HepG2 (cell line): ENCODE measurements around the gene GART. TPM values are rescaled to one million over a fixed set of nuclear protein-coding genes. Genes with fewer than 3 reads are reported as not detected.

Experiments
- DR1 ChIP-seq: sonication (generic); formaldehyde crosslinking; IDR thresholded peaks from 2 replicates; pipeline ENCODE4 v1.8.0; 2021; ENCODE audit warnings: mild to moderate bottlenecking, missing genetic modification reagents, inconsistent platforms
- FOXA1 ChIP-seq, 2 experiments: fragments of 450-650 bp in 1 of 2; sonication (generic) in 1 of 2; formaldehyde crosslinking in 1 of 2; IDR thresholded peaks; 2 replicates each; pipeline versions ENCODE4 v1.4.0 to v1.6.1; 2016 to 2020; ENCODE audit warnings: missing genetic modification reagents in 1 of 2
- GTF2F1 ChIP-seq: fragments of 150-350 bp; IDR thresholded peaks from 2 replicates; pipeline ENCODE4 v1.6.1; 2014; ENCODE audit warnings: low read length
- MIER2 ChIP-seq: IDR thresholded peaks from 2 replicates; pipeline ENCODE4 v1.6.1; 2016; ENCODE audit warnings: missing biosample characterization, missing genetic modification reagents
- NFIC ChIP-seq: IDR thresholded peaks from 2 replicates; pipeline ENCODE4 v1.6.1; 2012; ENCODE audit warnings: mild to moderate bottlenecking, low read length, inconsistent platforms
- RFX1 ChIP-seq: fragments of 450-650 bp; IDR thresholded peaks from 2 replicates; pipeline ENCODE4 v1.6.1; 2017
- RFX3 ChIP-seq: IDR thresholded peaks from 2 replicates; pipeline ENCODE4 v1.6.1; 2016; ENCODE audit warnings: missing biosample characterization, missing genetic modification reagents
- SIX1 ChIP-seq: sonication (generic); formaldehyde crosslinking; IDR thresholded peaks from 2 replicates; pipeline ENCODE4 v1.4.0; 2020; ENCODE audit warnings: missing genetic modification reagents, borderline replicate concordance
- SRY ChIP-seq: sonication (generic); formaldehyde crosslinking; IDR thresholded peaks from 2 replicates; pipeline ENCODE4 v1.8.0; 2022; ENCODE audit warnings: mild to moderate bottlenecking, missing genetic modification reagents
- TEAD3 ChIP-seq: optimal IDR thresholded peaks from 2 replicates; pipeline ENCODE3; 2016; ENCODE audit warnings: borderline replicate concordance
- ZBTB7B ChIP-seq: sonication (generic); formaldehyde crosslinking; IDR thresholded peaks from 2 replicates; pipeline ENCODE4 v1.4.0; 2020; ENCODE audit warnings: missing genetic modification reagents
- ZFP36L1 ChIP-seq: sonication (generic); formaldehyde crosslinking; IDR thresholded peaks from 2 replicates; pipeline ENCODE4 v1.8.0; 2022; ENCODE audit warnings: mild to moderate bottlenecking, missing genetic modification reagents, moderate library complexity
- ZNF138 ChIP-seq: sonication (generic); formaldehyde crosslinking; IDR thresholded peaks from 2 replicates; pipeline ENCODE4 v1.5.0; 2020; ENCODE audit warnings: mild to moderate bottlenecking, low read depth, missing genetic modification reagents
- ZNF354B ChIP-seq: sonication (generic); formaldehyde crosslinking; IDR thresholded peaks from 2 replicates; pipeline ENCODE4 v1.8.0; 2022; ENCODE audit warnings: mild to moderate bottlenecking, missing genetic modification reagents
- ZNF383 ChIP-seq: sonication (generic); formaldehyde crosslinking; IDR thresholded peaks from 2 replicates; pipeline ENCODE4 v1.4.0; 2020; ENCODE audit warnings: missing genetic modification reagents, mild to moderate bottlenecking, borderline replicate concordance
- polyA plus RNA-seq, 8 experiments: library from polyadenylated mRNA; depleted of rRNA in 3 of 8; stranded (reverse) in 7 of 8; unstranded in 1 of 8; fragments of >200 nt; fragmentation: Illumina TruSeq in 4 of 8; extraction: Trizol in 4 of 8; gene quantifications; 2 replicates each; pipeline versions ENCODE4 v1.2.1 to v1.2.3, GENCODE V29; 2011 to 2016; ENCODE audit warnings: low read depth in 4 of 8, missing spikeins in 1 of 8, mixed read lengths in 1 of 8; ENCODE audit not compliant: insufficient read depth in 1 of 8
- total RNA-seq, 5 experiments: library from RNA; depleted of rRNA; stranded (reverse); fragments of >200 nt; fragmentation: Illumina TruSeq; extraction: Trizol; gene quantifications; 2 replicates each; pipeline ENCODE4 v1.2.3, GENCODE V29; 2016; ENCODE audit warnings: low read depth in 1 of 5
- TF ChIP-seq, protein P1 (sequence below): sonication (generic); formaldehyde crosslinking; IDR thresholded peaks from 2 replicates; pipeline ENCODE4 v1.8.0; 2022; ENCODE audit warnings: low read depth, missing genetic modification reagents
- TF ChIP-seq, protein P2 (sequence below): sonication (generic); formaldehyde crosslinking; IDR thresholded peaks from 2 replicates; pipeline ENCODE4 v1.5.1; 2020; ENCODE audit warnings: mild to moderate bottlenecking, missing genetic modification reagents, borderline replicate concordance
- TF ChIP-seq, protein P3 (sequence below): sonication (generic); formaldehyde crosslinking; IDR thresholded peaks from 2 replicates; pipeline ENCODE4 v1.8.1; 2022; ENCODE audit warnings: mild to moderate bottlenecking, missing genetic modification reagents
- TF ChIP-seq, protein P4 (sequence below): IDR thresholded peaks from 2 replicates; pipeline ENCODE4 v1.6.1; 2016; ENCODE audit warnings: missing genetic modification reagents, missing compliant biosample characterization

GART gene
- total and polyA plus RNA-seq, 2 of the 13 experiments (the other 11 are each of a cell fraction or from before 2014, with no cell fraction given) = 17.9 to 109 TPM

DNA sequence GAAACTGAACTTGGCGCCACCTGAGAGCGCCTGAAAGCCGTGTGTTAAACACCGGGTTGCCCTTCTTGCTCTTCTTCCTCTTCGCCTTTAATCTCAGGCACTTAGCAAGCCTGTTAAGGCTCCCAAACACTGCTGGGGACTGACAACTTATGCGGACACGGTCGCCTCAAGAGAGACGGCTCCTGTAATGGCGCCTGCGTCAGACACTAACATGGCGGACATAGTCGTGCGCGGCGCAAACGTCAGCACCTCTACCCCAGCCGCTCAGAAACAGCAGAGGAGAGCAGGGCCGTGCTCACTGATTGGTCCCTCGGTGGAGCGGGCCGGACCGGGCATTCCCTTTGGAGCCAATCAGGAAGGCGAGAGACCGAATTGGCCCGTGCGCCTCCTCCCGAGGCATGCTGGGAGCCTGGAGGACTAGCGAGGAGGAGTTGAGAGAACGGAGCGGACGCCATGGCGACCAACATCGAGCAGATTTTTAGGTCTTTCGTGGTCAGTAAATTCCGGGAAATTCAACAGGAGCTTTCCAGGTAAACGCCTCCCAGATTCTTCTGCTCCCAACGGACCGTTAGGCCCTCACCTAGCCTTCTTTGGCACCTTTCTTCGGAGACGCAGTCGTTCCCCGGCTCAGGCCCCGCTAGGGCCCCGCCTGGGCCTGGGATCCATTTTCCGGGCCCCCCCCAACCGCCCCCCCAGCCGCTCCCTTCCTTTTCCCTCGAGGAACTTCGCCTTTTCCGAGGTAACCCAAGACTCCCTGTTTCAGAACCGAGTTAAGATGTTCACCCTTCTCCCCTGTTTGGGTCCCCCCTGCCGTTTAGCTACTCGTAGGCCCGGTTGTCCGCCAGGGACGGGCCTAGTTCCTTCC, 955 bp upstream of the GART start, which contains the start of gene SON (continued):
- TF ChIP-seq, protein P1, sequence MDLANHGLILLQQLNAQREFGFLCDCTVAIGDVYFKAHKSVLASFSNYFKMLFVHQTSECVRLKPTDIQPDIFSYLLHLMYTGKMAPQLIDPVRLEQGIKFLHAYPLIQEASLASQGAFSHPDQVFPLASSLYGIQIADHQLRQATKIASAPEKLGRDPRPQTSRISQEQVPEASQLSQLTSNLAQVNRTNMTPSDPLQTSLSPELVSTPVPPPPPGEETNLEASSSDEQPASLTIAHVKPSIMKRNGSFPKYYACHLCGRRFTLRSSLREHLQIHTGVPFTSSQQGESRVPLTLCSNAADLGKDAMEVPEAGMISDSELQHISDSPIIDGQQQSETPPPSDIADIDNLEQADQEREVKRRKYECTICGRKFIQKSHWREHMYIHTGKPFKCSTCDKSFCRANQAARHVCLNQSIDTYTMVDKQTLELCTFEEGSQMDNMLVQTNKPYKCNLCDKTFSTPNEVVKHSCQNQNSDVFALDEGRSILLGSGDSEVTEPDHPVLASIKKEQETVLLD (CRISPR knock-in tag) = peak; percentile 18
- TF ChIP-seq FOXA1 (IDR thresholded peaks at IDR 0.05) (no peak), FOXA1 (CRISPR knock-in tag; IDR thresholded peaks at IDR 0.05) (peak; percentile 32; the same call in 1 of the 2 replicates), SIX1 (CRISPR knock-in tag) (no peak), GTF2F1 (no peak), NFIC (no peak), RFX1 (0 out of 2 replicates have a peak, but pooled peaks have one; percentile 53), TEAD3 (CRISPR knock-in tag) (peak; percentile 70), ZNF354B (CRISPR knock-in tag) (peak; percentile 64; the same call in 1 of the 2 replicates), ZBTB7B (CRISPR knock-in tag) (0 out of 2 replicates have a peak, but pooled peaks have one; percentile 11), MIER2 (CRISPR knock-in tag) (0 out of 2 replicates have a peak, but pooled peaks have one; percentile 15), ZFP36L1 (no peak), SRY (CRISPR knock-in tag) (0 out of 2 replicates have a peak, but pooled peaks have one; percentile 16), ZNF138 (CRISPR knock-in tag) (peak; percentile 74; the same call in 1 of the 2 replicates), RFX3 (CRISPR knock-in tag) (peak; percentile 53; the same call in 1 of the 2 replicates), DR1 (CRISPR knock-in tag) (peak; percentile 50; the same call in 1 of the 2 replicates), ZNF383 (CRISPR knock-in tag) (no peak)
- TF ChIP-seq, protein P2, sequence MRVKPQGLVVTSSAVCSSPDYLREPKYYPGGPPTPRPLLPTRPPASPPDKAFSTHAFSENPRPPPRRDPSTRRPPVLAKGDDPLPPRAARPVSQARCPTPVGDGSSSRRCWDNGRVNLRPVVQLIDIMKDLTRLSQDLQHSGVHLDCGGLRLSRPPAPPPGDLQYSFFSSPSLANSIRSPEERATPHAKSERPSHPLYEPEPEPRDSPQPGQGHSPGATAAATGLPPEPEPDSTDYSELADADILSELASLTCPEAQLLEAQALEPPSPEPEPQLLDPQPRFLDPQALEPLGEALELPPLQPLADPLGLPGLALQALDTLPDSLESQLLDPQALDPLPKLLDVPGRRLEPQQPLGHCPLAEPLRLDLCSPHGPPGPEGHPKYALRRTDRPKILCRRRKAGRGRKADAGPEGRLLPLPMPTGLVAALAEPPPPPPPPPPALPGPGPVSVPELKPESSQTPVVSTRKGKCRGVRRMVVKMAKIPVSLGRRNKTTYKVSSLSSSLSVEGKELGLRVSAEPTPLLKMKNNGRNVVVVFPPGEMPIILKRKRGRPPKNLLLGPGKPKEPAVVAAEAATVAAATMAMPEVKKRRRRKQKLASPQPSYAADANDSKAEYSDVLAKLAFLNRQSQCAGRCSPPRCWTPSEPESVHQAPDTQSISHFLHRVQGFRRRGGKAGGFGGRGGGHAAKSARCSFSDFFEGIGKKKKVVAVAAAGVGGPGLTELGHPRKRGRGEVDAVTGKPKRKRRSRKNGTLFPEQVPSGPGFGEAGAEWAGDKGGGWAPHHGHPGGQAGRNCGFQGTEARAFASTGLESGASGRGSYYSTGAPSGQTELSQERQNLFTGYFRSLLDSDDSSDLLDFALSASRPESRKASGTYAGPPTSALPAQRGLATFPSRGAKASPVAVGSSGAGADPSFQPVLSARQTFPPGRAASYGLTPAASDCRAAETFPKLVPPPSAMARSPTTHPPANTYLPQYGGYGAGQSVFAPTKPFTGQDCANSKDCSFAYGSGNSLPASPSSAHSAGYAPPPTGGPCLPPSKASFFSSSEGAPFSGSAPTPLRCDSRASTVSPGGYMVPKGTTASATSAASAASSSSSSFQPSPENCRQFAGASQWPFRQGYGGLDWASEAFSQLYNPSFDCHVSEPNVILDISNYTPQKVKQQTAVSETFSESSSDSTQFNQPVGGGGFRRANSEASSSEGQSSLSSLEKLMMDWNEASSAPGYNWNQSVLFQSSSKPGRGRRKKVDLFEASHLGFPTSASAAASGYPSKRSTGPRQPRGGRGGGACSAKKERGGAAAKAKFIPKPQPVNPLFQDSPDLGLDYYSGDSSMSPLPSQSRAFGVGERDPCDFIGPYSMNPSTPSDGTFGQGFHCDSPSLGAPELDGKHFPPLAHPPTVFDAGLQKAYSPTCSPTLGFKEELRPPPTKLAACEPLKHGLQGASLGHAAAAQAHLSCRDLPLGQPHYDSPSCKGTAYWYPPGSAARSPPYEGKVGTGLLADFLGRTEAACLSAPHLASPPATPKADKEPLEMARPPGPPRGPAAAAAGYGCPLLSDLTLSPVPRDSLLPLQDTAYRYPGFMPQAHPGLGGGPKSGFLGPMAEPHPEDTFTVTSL (CRISPR knock-in tag) = no peak
- TF ChIP-seq, protein P3, sequence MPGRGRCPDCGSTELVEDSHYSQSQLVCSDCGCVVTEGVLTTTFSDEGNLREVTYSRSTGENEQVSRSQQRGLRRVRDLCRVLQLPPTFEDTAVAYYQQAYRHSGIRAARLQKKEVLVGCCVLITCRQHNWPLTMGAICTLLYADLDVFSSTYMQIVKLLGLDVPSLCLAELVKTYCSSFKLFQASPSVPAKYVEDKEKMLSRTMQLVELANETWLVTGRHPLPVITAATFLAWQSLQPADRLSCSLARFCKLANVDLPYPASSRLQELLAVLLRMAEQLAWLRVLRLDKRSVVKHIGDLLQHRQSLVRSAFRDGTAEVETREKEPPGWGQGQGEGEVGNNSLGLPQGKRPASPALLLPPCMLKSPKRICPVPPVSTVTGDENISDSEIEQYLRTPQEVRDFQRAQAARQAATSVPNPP (CRISPR knock-in tag) = no peak; the same call in 1 of the 2 replicates
- TF ChIP-seq, protein P4, sequence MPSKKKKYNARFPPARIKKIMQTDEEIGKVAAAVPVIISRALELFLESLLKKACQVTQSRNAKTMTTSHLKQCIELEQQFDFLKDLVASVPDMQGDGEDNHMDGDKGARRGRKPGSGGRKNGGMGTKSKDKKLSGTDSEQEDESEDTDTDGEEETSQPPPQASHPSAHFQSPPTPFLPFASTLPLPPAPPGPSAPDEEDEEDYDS = peak; percentile 90
